GM10248 (cell line): ENCODE measurements around the gene NCOA4.

Experiments used
- CTCF ChIA-PET: fragments of 300-600 bp; sonication (Branson Sonifier 250); formaldehyde crosslinking; extraction: SDS; loops from one replicate; lab custom pipeline; 2021; ENCODE audit warnings: antibody characterized with exemption; lab: Yijun Ruan, JAX
- POLR2A ChIA-PET: fragments of 350-650 bp; sonication (Branson Sonifier 250); formaldehyde crosslinking; extraction: SDS; loops from one replicate; lab custom pipeline; 2020; ENCODE audit warnings: antibody characterized with exemption; lab: Yijun Ruan, JAX
- DNase-seq: peaks from one replicate; pipeline ENCODE4 v3.0.0; 2012; ENCODE audit errors: extremely low spot score
- TF ChIP-seq, protein P1 (sequence below): IDR thresholded peaks from 2 replicates; pipeline ENCODE4 v1.5.1; 2012; ENCODE audit warnings: mild to moderate bottlenecking, low read depth; ENCODE audit errors: extremely low read depth, missing control alignments, control extremely low read depth

NCOA4 gene

GRCh38 chr10:46017733-46018132, 12.7 kb downstream of the NCOA4 start:
- no peak for DNase-seq
- TF ChIP-seq, protein P1, sequence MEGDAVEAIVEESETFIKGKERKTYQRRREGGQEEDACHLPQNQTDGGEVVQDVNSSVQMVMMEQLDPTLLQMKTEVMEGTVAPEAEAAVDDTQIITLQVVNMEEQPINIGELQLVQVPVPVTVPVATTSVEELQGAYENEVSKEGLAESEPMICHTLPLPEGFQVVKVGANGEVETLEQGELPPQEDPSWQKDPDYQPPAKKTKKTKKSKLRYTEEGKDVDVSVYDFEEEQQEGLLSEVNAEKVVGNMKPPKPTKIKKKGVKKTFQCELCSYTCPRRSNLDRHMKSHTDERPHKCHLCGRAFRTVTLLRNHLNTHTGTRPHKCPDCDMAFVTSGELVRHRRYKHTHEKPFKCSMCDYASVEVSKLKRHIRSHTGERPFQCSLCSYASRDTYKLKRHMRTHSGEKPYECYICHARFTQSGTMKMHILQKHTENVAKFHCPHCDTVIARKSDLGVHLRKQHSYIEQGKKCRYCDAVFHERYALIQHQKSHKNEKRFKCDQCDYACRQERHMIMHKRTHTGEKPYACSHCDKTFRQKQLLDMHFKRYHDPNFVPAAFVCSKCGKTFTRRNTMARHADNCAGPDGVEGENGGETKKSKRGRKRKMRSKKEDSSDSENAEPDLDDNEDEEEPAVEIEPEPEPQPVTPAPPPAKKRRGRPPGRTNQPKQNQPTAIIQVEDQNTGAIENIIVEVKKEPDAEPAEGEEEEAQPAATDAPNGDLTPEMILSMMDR, result no peak
- POLR2A ChIA-PET, result no interaction called here
- CTCF ChIA-PET, result interaction anchor here (1.3 to 9.5 kb wide), 4 partner anchors 10 to 767 kb away, joined by 3 to 88 read pairs (median 30); partner anchors contain the start of gene NCOA4

DNA sequence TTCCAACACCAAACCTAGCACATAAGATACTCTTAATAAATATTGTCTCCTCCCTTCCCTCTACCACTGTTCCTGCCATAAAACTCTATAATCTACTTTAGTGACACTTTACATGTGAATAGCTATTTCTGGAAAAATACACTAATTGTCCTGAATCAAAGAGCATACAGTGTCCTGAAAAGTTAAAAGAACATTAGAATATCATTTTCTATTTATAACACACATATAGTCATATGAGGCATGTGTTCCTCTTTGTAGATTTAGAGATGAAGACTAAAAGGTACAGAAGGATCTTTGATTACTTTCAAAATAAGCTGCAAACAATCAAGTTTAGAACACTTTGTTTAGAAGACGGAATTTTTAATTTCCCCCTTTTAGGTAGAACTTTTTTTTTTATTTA, 13.6 kb downstream of the NCOA4 start:
- POLR2A ChIA-PET, result no interaction called here
- TF ChIP-seq, protein P1, result no peak
- CTCF ChIA-PET, result interaction anchor here (1.3 to 9.5 kb wide), 4 partner anchors 11 to 767 kb away, joined by 3 to 88 read pairs (median 30); partner anchors contain the start of gene NCOA4
- no peak for DNase-seq

DNA sequence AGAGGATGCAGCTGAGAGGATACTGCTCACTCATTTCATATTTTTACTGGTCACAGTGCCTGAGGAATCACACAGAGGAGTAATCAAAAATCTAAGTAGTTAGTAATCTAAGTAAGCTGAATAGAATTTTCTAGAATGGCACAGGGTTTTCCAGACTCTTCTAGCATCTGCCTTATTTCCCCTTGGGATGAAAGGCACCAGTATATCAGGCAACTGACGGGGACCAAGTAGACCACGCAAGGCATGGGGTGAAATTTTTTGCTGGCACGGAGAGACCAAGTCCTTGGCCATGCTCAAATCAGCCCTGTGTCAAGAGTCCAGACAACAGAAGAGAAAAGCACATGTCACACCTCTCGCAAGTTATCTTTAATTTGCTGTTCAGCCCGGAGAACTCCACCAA, 14.2 kb downstream of the NCOA4 start:
- POLR2A ChIA-PET, result no interaction called here
- CTCF ChIA-PET, result interaction anchor here (1.6 to 9.5 kb wide), 4 partner anchors 11 to 766 kb away, joined by 3 to 88 read pairs (median 30); partner anchors contain the start of gene NCOA4
- DNase-seq, result no peak
- TF ChIP-seq, protein P1, result no peak

DNA sequence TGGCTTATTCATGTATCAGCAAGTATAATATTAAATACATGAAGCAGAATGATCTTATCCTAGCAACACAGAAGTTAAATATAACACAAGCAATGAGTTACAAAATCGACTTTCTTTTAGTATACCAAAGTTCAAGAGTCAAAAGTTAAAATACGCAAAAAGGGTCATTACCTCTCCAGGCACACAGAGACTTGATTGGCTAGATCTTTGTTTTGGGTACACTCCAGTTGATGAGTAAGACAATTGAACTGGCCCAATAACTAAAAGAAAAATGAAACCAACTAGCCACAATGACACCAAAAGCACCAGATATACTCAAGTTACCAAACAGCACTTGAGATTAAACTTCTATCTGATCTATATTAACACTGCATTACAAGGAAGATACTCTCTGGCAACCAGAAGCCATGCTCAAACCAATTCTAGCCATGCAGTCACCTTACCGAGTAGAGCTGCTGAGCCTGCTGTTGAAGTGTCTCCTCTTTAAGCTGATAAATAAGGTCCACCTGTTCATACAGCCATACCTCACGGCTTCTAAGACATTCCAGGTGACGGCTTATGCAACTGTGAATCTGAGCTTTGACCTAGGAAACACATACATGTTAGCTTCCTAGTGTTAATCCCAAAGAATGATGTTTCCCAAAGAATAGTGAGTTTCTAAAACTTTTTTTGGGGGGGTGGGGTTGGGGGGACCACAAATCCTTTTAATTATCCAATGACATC, 15.6 kb downstream of the NCOA4 start:
- no peak for DNase-seq
- TF ChIP-seq, protein P1, result no peak
- POLR2A ChIA-PET, result interaction anchor here (0.6 kb wide), 1 partner anchor 435 kb away, joined by 3 read pairs; no protein-coding TSS in a partner anchor
- CTCF ChIA-PET, result interaction anchor here (1.6 to 9.5 kb wide), 4 partner anchors 9 to 765 kb away, joined by 3 to 88 read pairs (median 30); partner anchors contain the start of gene NCOA4

GRCh38 chr10:46014206-46014605, 16.2 kb downstream of the NCOA4 start:
- no peak for DNase-seq
- ChIA-PET CTCF (interaction anchor here (1.4 to 1.9 kb wide), 2 partner anchors 9 to 13 kb away, joined by 3 to 5 read pairs; no protein-coding TSS in a partner anchor), POLR2A (no interaction called here)
- TF ChIP-seq, protein P1, result no peak

DNA sequence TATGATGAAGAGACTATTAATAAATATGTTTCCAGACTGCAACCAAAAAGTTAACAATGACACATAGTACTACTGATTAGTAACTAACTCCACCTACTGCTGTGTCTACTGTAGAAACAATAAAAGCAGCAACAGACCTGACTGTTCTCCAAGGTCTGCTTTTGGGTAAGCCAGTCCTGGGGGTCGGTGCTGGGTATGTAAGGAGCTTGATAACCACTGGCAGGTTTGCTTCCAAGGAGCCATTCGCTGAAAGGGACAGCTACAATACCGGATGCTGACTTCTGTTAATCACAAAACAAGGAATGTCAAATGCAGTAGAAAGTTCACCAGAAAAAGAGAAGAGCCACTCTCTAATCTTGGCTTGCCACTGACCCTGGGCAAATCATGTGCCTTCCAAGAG, 17.7 kb downstream of the NCOA4 start:
- TF ChIP-seq, protein P1, result no peak
- POLR2A ChIA-PET, result no interaction called here
- CTCF ChIA-PET, result interaction anchor here (1.4 to 1.9 kb wide), 2 partner anchors 11 to 15 kb away, joined by 3 to 5 read pairs; no protein-coding TSS in a partner anchor
- DNase-seq, result no peak
